Measurements from ENCODE around the gene PCDHGA7. TPM values are rescaled to one million over a fixed set of nuclear protein-coding genes. Genes with fewer than 3 reads are reported as not detected.
"Not testable (repeated sequence)": the region's sequence is repeated elsewhere in the genome, so short reads cannot be mapped to it uniquely, and the experiment has no call there.

The PCDHGA7 gene
- total RNA-seq, 2 donors from 2014 or later: 0.40 to 1.9 TPM

- H3K4me1 Mint-ChIP-seq; H3K36me3 ChIP-seq (ENCODE audit: control insufficient read depth, insufficient read depth, low read length); H3K27ac ChIP-seq (ENCODE audit: low read depth, low read length); H3K27me3 ChIP-seq (ENCODE audit: control insufficient read depth, insufficient read depth, low read length, poor library complexity, severe bottlenecking); H3K4me1 ChIP-seq (ENCODE audit: control insufficient read depth, insufficient read depth, low read length): not testable (repeated sequence)
- WGBS, 2 experiments (ENCODE audit: insufficient coverage in 1 of 2, insufficient read length in 1 of 2): 46 to 82% methylated on average over 22 to 46 of the region's 47 CpGs
- Mint-ChIP-seq H3K27ac (peak within 1 kb of the TSS; percentile 71), H3K27me3 (ENCODE audit: insufficient read depth) (peaks cover 43% of the 10 kb centered on the region), H3K4me3 (peak within 1 kb of the TSS; percentile 70), H3K36me3 (ENCODE audit: low read depth) (peaks cover 44% of the 10 kb centered on the region), H3K9me3 (peaks cover 55% of the 10 kb centered on the region)
- peaks cover 54% of the 10 kb centered on the region for H3K9me3 ChIP-seq (ENCODE audit: control insufficient read depth, low read length)
- H3K4me3 ChIP-seq (ENCODE audit: low read length): peak within 1 kb of the TSS; percentile 71
- peak within 1 kb of the TSS; percentile 13 for H3K9ac ChIP-seq (ENCODE audit: extremely low read depth, low read length, poor library complexity, severe bottlenecking)
- DNase-seq: peak; percentile 95
- TF ChIP-seq CTCF (conservative IDR thresholded peaks at IDR 0.05): peak; percentile 90
These were observed 35.1 kb downstream of the PCDHGA7 start, which contains the start of gene PCDHGB7 for GRCh38 chr5:141417494-141418172. TSS of gene PCDHGB7 (plus strand) at chr5:141417677. CDS start at chr5:141417860, 183 bp downstream.

DNA sequence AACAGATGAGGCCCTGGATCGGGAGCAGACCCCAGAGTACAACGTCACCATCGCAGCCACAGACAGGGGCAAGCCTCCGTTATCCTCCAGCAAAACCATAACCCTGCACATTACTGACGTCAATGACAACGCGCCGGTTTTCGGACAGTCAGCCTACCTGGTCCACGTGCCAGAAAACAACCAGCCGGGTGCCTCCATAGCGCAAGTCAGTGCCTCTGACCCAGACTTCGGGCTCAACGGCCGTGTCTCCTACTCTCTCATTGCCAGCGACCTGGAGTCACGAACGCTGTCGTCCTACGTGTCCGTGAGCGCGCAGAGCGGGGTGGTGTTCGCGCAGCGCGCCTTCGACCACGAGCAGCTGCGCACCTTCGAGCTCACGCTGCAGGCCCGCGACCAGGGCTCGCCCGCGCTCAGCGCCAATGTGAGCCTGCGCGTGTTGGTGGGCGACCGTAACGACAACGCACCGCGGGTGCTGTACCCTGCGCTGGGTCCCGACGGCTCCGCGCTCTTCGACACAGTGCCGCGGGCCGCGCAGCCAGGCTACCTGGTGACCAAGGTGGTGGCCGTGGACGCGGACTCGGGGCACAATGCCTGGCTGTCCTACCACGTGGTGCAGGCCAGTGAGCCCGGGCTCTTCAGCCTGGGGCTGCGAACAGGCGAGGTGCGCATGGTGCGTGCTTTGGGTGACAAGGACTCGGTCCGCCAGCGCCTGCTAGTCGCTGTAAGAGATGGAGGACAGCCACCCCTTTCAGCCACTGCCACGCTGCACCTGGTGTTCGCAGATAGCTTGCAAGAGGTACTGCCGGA lies 36.7 kb downstream of the PCDHGA7 start:
- H3K4me1 ChIP-seq (ENCODE audit: control insufficient read depth, insufficient read depth, low read length): no peaks in the 10 kb centered on the region
- no peaks in the 10 kb centered on the region for H3K27me3 ChIP-seq (ENCODE audit: control insufficient read depth, insufficient read depth, low read length, poor library complexity, severe bottlenecking)
- 97 to 98% methylated on average over 62 to 74 of the region's 74 CpGs for WGBS, 2 experiments (ENCODE audit: insufficient coverage in 1 of 2, insufficient read length in 1 of 2)
- Mint-ChIP-seq H3K4me1 (no peaks in the 10 kb centered on the region), H3K36me3 (ENCODE audit: low read depth) (peaks cover 48% of the 10 kb centered on the region), H3K4me3 (no peak overlapping the region), H3K9me3 (peaks cover 57% of the 10 kb centered on the region), H3K27me3 (ENCODE audit: insufficient read depth) (peaks cover 39% of the 10 kb centered on the region), H3K27ac (no peak overlapping the region)
- no peak overlapping the region for H3K27ac ChIP-seq (ENCODE audit: low read depth, low read length)
- no peak for TF ChIP-seq CTCF (conservative IDR thresholded peaks at IDR 0.05)
- peaks cover 60% of the 10 kb centered on the region for H3K9me3 ChIP-seq (ENCODE audit: control insufficient read depth, low read length)
- DNase-seq: no peak
- no peak overlapping the region for H3K9ac ChIP-seq (ENCODE audit: extremely low read depth, low read length, poor library complexity, severe bottlenecking)
- no peak overlapping the region for H3K4me3 ChIP-seq (ENCODE audit: low read length)
- H3K36me3 ChIP-seq (ENCODE audit: control insufficient read depth, insufficient read depth, low read length): no peaks in the 10 kb centered on the region

GRCh38 chr5:141420855-141421488 lies 38.4 kb downstream of the PCDHGA7 start, which contains the start of gene PCDHGA11:
TSS of gene PCDHGA11 (plus strand) at chr5:141421051. CDS start at chr5:141421228, 177 bp downstream.
- Mint-ChIP-seq H3K9me3 (peaks cover 52% of the 10 kb centered on the region), H3K4me1 (no peaks in the 10 kb centered on the region), H3K27me3 (ENCODE audit: insufficient read depth) (peaks cover 37% of the 10 kb centered on the region), H3K27ac (peak within 1 kb of the TSS; percentile 86), H3K4me3 (peak within 1 kb of the TSS; percentile 83), H3K36me3 (ENCODE audit: low read depth) (peaks cover 49% of the 10 kb centered on the region)
- H3K4me3 ChIP-seq (ENCODE audit: low read length): peak within 1 kb of the TSS; percentile 75
- peak within 1 kb of the TSS; percentile 25 for H3K9ac ChIP-seq (ENCODE audit: extremely low read depth, low read length, poor library complexity, severe bottlenecking)
- WGBS, 2 experiments (ENCODE audit: insufficient coverage in 1 of 2, insufficient read length in 1 of 2): 79 to 96% methylated on average over 41 to 42 of the region's 42 CpGs
- TF ChIP-seq CTCF (conservative IDR thresholded peaks at IDR 0.05): peak; percentile 91
- no peaks in the 10 kb centered on the region for H3K27me3 ChIP-seq (ENCODE audit: control insufficient read depth, insufficient read depth, low read length, poor library complexity, severe bottlenecking)
- H3K27ac ChIP-seq (ENCODE audit: low read depth, low read length): no peak within 1 kb of the TSS
- no peaks in the 10 kb centered on the region for H3K36me3 ChIP-seq (ENCODE audit: control insufficient read depth, insufficient read depth, low read length)
- H3K9me3 ChIP-seq (ENCODE audit: control insufficient read depth, low read length): peaks cover 68% of the 10 kb centered on the region
- H3K4me1 ChIP-seq (ENCODE audit: control insufficient read depth, insufficient read depth, low read length): no peaks in the 10 kb centered on the region
- peak; percentile 92 for DNase-seq
